ENCODE measurements around the gene KIF26B.

The KIF26B gene

DNA sequence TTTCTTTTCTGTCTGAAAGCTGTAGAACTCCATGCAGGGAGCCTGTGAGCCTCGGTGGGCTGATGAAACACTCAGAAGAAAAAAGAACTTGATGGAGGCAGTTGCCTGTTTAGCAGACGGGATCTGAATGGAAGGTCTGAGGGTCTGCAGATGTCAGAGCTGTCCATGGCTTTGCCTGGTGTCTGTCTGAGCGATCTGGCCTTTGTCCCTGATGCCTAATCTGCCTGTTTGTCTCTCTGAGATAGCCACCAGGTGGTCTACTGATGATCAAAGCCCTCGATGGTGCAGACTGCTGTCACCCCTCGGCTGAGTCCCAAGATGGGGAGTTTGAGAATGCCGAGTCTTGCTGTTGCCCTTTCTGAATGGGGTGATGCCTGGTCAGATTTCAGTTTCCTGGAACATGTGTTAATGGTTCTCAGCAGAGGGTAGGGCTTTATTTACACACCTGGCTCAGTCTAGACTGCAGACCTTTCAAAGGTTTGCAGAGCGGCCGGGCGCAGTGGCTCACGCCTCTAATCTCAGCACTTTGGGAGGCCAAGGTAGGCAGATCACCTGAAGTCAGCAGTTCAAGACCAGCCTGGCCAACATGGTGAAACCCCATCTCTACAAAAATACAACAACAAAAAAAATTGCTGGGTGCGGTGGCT, 90.4 kb downstream of the KIF26B start:
- Histone ChIP-seq H3K9me3 (replicated peaks; ENCODE audit: insufficient read depth, low read length) (no peaks in the 10 kb centered on the region), H3K36me3 (replicated peaks; ENCODE audit: insufficient read depth, low read length) (no peaks in the 10 kb centered on the region), H3K9me2 (replicated peaks; ENCODE audit: insufficient read depth, low read length) (no peaks in the 10 kb centered on the region), H3K4me1 (ENCODE audit: low read length) (no peaks in the 10 kb centered on the region), H2AFZ (ENCODE audit: low read length) (no peak overlapping the region), H3K9ac (ENCODE audit: low read length) (no peak overlapping the region), H3K4me3 (ENCODE audit: low read length) (no peak overlapping the region), H3K4me2 (ENCODE audit: low read depth, low read length) (no peak overlapping the region), H4K20me1 (ENCODE audit: insufficient read depth, low read length) (no peaks in the 10 kb centered on the region), H3K27ac (ENCODE audit: low read length) (no peak overlapping the region), H3K27me3 (replicated peaks; ENCODE audit: insufficient read depth, low read length) (no peaks in the 10 kb centered on the region), H3F3A (ENCODE audit: insufficient read depth, low read length) (no peaks in the 10 kb centered on the region), H3K79me2 (ENCODE audit: low read length) (no peaks in the 10 kb centered on the region)
- DNase-seq: no peak
- no peak for TF ChIP-seq EZH2 (optimal IDR thresholded peaks at IDR 0.05; ENCODE audit: low read depth, low read length)
- TF ChIP-seq, protein P1, sequence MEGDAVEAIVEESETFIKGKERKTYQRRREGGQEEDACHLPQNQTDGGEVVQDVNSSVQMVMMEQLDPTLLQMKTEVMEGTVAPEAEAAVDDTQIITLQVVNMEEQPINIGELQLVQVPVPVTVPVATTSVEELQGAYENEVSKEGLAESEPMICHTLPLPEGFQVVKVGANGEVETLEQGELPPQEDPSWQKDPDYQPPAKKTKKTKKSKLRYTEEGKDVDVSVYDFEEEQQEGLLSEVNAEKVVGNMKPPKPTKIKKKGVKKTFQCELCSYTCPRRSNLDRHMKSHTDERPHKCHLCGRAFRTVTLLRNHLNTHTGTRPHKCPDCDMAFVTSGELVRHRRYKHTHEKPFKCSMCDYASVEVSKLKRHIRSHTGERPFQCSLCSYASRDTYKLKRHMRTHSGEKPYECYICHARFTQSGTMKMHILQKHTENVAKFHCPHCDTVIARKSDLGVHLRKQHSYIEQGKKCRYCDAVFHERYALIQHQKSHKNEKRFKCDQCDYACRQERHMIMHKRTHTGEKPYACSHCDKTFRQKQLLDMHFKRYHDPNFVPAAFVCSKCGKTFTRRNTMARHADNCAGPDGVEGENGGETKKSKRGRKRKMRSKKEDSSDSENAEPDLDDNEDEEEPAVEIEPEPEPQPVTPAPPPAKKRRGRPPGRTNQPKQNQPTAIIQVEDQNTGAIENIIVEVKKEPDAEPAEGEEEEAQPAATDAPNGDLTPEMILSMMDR (IDR thresholded peaks at IDR 0.05; ENCODE audit: low read length): no peak
- no peak for TF ChIP-seq EZH2phosphoT487 (IDR thresholded peaks at IDR 0.05; ENCODE audit: low read length)

DNA sequence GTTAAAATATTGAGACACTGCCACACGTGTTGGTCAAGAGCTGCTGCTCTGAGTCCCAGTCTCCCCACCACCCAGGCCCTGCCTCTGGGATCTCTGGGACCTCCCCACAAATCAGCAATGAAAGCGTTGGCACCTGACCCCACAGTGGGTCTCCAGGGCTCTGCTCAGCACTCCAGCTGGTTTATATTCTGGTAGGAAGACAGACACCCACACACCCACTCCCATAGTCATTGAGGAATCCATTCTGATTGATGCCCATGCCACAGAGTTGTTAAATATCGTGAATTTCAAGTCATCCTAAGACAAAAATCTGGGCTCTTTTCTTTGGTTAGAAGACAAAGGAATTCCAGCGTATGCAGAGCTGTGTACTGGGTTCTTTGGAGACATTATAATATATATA, 91.6 kb downstream of the KIF26B start:
- Histone ChIP-seq H2AFZ (ENCODE audit: low read length) (no peak overlapping the region), H4K20me1 (ENCODE audit: insufficient read depth, low read length) (no peaks in the 10 kb centered on the region)
- TF ChIP-seq EZH2phosphoT487 (IDR thresholded peaks at IDR 0.05; ENCODE audit: low read length) (no peak), EZH2 (optimal IDR thresholded peaks at IDR 0.05; ENCODE audit: low read depth, low read length) (no peak)
- TF ChIP-seq, protein P1 (IDR thresholded peaks at IDR 0.05; ENCODE audit: low read length): no peak

DNA sequence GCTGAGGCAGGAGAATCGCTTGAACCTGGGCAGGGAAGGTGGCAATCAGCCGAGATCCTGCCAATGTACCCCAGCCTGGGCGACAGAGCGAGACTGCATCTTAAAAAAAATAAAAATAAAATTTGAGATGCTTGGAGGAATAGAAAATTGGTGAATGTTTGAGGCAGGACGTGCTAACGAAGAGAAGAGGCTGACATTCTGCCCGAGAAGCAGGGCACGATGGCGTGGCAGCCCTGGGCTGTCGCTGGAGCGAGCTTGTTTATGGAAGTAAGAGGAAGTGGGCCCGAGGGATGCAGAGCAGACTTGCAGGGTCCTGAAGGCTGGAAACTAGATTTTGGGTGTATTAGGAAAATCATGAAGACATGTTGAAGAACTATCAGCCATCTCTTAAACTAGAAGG, 92.6 kb downstream of the KIF26B start:
- Histone ChIP-seq H3K4me3 (ENCODE audit: low read length) (no peak overlapping the region), H3K9me2 (replicated peaks; ENCODE audit: insufficient read depth, low read length) (no peaks in the 10 kb centered on the region), H3K79me2 (ENCODE audit: low read length) (no peaks in the 10 kb centered on the region), H3K9ac (ENCODE audit: low read length) (no peak overlapping the region), H3K9me3 (replicated peaks; ENCODE audit: insufficient read depth, low read length) (no peaks in the 10 kb centered on the region), H4K20me1 (ENCODE audit: insufficient read depth, low read length) (no peaks in the 10 kb centered on the region), H3K4me2 (ENCODE audit: low read depth, low read length) (no peak overlapping the region), H3K27ac (ENCODE audit: low read length) (no peak overlapping the region), H3K27me3 (replicated peaks; ENCODE audit: insufficient read depth, low read length) (no peaks in the 10 kb centered on the region), H3K4me1 (ENCODE audit: low read length) (no peaks in the 10 kb centered on the region), H3K36me3 (replicated peaks; ENCODE audit: insufficient read depth, low read length) (no peaks in the 10 kb centered on the region), H2AFZ (ENCODE audit: low read length) (no peak overlapping the region), H3F3A (ENCODE audit: insufficient read depth, low read length) (no peaks in the 10 kb centered on the region)
- no peak for DNase-seq
- TF ChIP-seq EZH2phosphoT487 (IDR thresholded peaks at IDR 0.05; ENCODE audit: low read length) (no peak), EZH2 (optimal IDR thresholded peaks at IDR 0.05; ENCODE audit: low read depth, low read length) (no peak)
- TF ChIP-seq, protein P1 (IDR thresholded peaks at IDR 0.05; ENCODE audit: low read length): no peak

More for the DNA sequence above, 91.6 kb downstream of the KIF26B start:
- Histone ChIP-seq H3K9me2 (replicated peaks; ENCODE audit: insufficient read depth, low read length) (no peaks in the 10 kb centered on the region), H3K27me3 (replicated peaks; ENCODE audit: insufficient read depth, low read length) (no peaks in the 10 kb centered on the region), H3K4me2 (ENCODE audit: low read depth, low read length) (no peak overlapping the region), H3K4me1 (ENCODE audit: low read length) (no peaks in the 10 kb centered on the region), H3K9me3 (replicated peaks; ENCODE audit: insufficient read depth, low read length) (no peaks in the 10 kb centered on the region), H3K79me2 (ENCODE audit: low read length) (no peaks in the 10 kb centered on the region), H3K4me3 (ENCODE audit: low read length) (no peak overlapping the region), H3K9ac (ENCODE audit: low read length) (no peak overlapping the region), H3K36me3 (replicated peaks; ENCODE audit: insufficient read depth, low read length) (no peaks in the 10 kb centered on the region), H3F3A (ENCODE audit: insufficient read depth, low read length) (no peaks in the 10 kb centered on the region), H3K27ac (ENCODE audit: low read length) (no peak overlapping the region)
- DNase-seq: no peak

Data from MM.1S (cell line).